Stimulated activated CD4-positive, alpha-beta T cell treated with anti-CD3 and anti-CD28 coated beads, Interleukin-4, amount 100 ng/mL, for 1 hour (primary cell): ENCODE measurements around the gene DIAPH3.

Source experiments
- DNase-seq: peaks from one replicate; pipeline ENCODE4 v3.0.0-alpha.2; 2020

The DIAPH3 gene

DNA sequence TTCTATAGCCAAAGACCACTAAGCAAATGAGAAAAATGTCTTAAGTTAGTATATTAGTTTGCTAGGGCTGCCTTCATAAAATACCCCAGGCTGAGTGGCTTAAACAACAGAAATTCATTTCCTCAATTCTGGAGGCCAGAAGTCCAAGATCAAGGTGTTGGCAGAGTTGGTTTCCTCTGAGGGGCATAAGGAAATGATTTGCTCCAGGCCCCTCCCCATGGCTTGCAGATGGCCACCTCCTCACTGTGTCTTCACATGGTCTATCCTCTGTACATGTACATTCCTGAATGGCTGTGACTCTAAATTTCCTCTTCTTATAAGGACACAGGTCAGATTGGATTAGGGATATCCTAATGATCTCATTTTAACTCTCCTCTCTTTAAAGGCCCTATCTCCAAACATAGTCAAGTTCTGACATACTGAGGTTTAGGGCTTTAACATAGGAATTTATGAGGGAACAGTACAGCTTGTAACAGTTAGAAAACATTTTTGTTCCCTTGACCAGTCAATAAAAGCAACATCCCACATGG, 307.4 kb downstream of the DIAPH3 start:
- no peak for DNase-seq

DNA sequence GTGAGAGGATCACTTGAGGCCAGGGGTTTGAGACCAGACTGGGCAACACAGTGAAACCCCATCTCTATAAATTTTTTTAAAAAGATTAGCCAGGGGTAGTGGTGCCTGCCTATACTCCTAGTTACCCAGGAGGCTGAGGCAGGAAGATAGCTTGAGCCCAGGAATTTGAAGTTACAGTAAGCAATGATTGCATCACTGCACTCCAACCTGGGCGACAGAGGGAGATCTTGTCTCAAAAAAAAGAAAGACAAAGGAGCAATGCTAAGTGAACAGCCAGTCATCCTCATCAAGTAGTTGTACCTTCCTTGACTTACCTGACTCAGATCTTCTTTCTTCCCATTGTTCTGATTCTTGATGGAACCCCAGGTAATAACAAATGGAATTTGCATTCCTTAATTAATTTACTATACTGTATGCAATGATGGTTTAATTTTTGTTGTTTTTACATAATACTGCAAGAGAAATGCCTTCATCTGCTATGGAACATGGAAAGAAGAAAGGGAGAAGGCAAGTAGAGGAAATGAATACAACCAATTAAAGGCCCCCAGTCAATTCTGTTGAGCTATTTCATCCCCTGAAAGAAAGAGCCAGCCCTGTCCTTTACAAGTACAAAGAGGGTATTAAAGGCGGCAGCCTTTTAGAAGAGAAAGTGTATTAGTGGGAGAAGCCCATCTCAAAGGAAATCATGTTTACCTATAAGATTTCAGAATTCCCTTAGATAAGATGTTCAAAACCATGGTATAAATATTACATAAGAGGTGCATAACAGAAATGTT, 316.7 kb downstream of the DIAPH3 start:
- DNase-seq = no peak

DNA sequence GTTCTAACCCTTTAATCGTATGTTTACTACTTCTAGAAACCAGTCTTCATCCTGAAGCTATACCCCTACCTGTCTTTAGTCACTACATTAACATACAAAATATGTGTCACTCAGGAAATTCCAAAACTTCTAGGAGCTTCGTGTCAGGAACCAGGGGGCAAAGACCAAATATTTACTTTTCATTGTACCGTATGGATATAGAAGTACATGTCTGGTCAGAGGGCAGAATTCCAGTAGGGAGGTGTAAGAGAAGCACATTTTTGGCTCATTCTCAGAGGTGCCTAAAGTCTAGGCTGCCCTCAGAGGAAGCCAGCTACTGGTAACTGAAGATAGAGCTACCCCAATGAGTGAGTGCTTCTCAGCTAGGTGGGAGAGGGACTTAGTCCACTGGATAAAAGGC, 320.7 kb downstream of the DIAPH3 start:
- no peak for DNase-seq

- DNase-seq = no peak
Measured at GRCh38 chr13:59842507-59842906, 321.2 kb downstream of the DIAPH3 start.

- no peak for DNase-seq
Measured at GRCh38 chr13:59839186-59839585, 324.5 kb downstream of the DIAPH3 start.

DNA sequence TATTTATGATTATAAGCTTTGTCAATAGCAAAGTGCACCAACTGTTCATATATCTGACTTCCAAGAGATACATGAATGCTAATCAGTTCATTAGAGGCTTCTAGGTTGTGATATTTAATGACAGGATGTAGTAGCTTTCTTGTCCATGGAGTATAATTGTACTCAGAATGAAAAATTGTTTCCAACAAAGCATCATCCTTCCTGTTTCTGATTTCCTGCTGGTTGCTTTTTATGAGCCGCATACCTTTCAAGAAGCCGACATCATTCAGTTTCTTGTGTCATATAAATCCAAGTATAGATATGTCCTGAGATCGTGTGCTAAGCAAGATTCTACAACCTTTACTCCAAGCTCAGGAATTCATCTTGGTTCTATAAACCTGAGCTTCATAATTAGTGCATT, 326.6 kb downstream of the DIAPH3 start:
- no peak for DNase-seq

- no peak for DNase-seq
Measured at GRCh38 chr13:59835569-59835968, 328.2 kb downstream of the DIAPH3 start.

- no peak for DNase-seq
Measured at GRCh38 chr13:59834801-59835200, 328.9 kb downstream of the DIAPH3 start.

DNA sequence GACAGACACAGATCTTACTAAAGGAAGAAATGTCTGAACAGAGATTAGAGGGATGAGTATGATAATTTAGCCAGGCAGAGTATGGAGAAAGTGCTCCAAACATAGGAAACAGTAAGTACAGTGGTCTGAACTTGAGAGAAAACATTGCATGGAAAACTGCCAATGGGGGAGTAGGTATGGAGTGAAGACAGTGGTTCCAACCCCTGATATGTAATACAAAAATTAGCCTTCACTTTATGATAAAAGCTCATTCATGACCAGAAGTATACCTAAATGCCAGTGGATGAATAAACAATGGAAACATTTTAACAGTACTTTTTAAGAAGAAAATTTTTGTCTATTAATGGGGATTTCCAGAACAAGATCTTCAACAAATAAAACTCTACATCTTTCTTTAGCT, 334.0 kb downstream of the DIAPH3 start:
- no peak for DNase-seq

DNA sequence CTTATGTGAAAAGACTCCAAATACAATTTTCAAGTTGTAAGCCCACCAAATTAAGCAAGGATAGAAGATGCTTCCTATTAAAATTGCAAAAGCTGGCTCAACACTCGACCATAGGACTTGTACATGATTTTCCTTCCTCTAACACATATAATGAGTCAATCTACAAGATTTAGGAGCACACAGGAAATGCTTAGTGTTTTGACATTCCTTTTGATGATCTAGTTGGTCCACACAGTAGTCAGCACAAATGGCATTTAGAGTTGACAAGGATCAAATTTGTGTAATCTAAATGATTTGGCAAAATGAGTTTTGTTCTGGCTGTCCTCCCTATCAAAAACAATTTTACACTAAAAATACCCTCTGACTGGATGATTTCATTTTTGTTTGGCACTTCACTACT, 340.2 kb downstream of the DIAPH3 start:
- no peak for DNase-seq

- no peak for DNase-seq
Measured at GRCh38 chr13:59809564-59809963, 354.2 kb downstream of the DIAPH3 start.

DNA sequence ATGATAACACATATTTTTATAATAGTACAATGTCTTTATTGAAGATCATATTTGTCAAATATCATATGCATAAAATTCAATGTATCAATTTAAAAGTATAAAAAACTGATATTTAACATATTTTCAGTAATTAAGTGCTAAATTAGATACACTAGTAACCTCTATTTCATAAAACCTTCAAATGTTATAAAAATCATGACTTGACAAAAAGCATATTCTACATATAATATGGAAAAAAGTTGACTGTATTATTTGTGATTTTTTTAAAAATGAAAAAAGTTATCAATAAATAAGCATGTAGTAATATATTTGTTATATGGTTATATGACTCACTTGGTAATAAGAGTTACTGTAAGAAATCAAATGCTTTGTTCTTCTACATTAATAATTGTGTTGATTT, 356.9 kb downstream of the DIAPH3 start:
- DNase-seq = no peak

- DNase-seq = no peak
Measured at GRCh38 chr13:59801107-59801880, 362.4 kb downstream of the DIAPH3 start.

DNA sequence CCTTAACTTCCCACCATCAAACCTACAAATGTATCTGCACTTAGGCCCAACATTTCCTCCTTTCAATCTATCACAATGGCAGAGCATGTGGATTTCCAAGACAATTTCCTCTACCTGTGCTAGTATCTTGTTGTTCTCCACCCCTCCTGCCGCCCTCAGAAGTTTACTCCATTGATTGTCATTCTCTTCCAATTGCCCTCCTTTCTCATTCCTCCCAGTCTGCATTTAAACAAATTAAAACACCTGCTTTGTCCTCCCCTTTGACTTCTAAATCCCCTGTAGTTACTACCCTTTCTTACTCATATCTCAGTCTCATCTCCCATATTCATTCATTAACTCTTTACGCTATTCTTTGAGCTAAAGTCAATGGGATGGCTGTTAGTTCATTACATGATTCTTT, 370.6 kb downstream of the DIAPH3 start:
- DNase-seq = no peak

DNA sequence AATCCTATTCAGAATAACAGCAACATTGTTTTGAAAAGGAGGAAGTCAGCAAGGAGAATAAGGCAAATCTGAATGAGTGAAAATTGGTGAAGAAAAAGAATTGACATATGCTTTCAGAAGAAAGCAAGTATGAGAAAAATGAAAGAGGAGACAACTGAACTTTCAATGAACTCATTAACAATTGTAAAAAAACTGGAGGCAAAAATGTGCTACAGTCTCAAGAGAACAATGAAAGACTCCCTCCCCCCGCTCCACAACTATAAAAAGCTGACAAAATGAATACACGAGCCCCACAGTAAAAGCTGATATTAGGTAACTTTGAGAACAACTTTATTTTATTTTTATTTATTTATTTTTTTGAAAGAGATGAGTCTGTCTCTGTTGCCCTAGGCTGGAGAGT, 373.1 kb downstream of the DIAPH3 start:
- no peak for DNase-seq

- no peak for DNase-seq
Measured at GRCh38 chr13:59789558-59789957, 374.2 kb downstream of the DIAPH3 start.

DNA sequence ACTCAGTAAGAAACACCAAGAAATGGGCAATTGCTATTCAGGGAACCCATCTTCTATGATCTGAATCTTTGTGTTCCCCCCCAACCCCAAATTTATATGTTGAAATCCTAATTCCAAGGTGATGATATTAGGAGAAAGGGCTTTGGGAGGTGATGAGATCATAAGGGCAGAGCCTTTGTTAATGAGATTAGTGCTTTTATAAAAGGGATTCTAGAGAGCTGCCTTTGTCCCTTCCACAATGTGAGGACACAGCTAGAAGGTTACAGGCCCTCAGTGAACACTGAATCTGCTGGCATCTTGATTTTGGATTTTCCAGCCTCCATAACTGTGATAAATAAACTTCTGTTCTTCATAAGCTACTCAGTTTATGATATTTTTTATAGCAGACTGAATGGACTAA, 376.0 kb downstream of the DIAPH3 start:
- no peak for DNase-seq

DNA sequence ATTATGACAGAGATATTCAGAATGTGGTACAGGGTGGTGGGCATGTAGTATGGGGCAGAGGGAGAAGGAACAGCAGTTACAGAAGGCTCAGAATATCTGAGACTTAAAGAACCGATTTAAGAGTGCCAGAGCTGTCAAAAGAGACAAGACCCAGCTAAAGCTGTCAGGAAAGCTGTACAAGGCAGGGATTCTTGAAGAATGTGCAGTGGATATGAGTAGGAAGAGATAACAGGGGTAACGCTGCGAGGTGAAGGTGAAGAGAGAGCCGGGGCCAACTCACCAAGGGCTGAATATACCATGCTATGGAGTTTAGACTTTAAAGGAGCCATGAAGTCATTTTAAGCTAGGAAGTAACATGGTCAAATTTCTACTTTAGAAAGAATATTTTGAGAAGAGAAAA, 381.0 kb downstream of the DIAPH3 start:
- DNase-seq = no peak

DNA sequence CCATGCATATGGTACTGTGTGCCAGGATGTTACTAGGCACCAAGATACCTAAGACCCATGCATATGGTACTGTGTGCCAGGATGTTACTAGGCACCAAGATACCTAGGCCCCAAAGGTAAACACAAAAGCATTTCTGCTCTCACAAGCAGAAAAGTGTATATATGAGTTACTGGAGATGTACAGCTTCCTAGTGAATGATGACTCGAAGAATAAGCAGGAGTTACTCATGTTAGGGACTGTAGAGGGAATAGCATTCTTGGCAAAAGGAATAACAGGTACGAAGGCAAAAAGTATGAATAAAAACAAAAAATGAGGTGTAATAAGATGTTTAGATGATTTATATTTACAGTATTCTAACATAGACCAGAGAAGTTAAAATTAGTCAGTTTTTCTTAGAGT, 383.7 kb downstream of the DIAPH3 start:
- DNase-seq = no peak

DNA sequence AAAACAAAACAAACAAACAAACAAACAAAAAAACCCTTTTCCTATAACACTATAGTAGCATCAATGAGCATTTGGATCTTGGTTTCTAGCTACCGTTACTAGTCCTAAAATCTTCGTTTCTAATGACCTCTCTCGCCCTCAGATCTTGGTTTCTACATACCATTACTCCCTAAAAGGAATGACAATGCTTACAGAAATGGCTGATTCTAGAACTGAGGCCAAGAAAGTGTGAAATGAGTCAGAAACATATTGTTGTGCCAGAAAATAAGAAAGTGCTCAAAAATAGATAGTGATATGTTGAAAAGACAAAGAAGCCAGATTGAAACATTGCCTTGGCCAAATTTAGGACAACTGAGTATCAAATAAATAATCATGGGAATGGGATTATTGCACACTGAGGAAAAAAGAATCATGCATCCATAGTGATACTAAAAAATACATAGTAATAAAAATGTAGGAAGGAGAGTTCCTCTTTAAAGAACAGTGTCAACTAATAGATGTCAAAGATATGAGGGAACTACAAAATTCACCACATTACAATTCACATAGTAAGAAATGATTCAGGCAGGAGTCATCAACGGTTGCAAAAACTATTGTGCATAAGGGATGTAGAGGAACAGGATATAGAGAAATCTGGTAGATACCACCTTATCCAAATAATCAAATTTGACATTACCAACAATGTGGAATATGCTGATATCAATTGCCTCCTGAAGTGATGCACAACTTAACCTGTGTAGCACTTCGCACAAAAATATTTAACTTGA, 386.6 kb downstream of the DIAPH3 start:
- DNase-seq = no peak

GRCh38 chr13:59774491-59774971, 389.2 kb downstream of the DIAPH3 start:
- DNase-seq = no peak

GRCh38 chr13:59771272-59771671, 392.5 kb downstream of the DIAPH3 start:
- no peak for DNase-seq

- DNase-seq = no peak
Measured at GRCh38 chr13:59770451-59770850, 393.3 kb downstream of the DIAPH3 start.
